ENCODE measurements around the gene GABRR2.
"Not testable (repeated sequence)": the region's sequence is repeated elsewhere in the genome, so short reads cannot be mapped to it uniquely, and the experiment has no call there.

Gene GABRR2

GRCh38 chr6:89323511-89323971, 8.4 kb upstream of the GABRR2 start:
- DNase-seq, result peak; percentile 29 to 73 (median 58)

- peak; percentile 69 to 89 (median 82) for DNase-seq
Observed at GRCh38 chr6:89321131-89321970, 6.3 kb upstream of the GABRR2 start.

GRCh38 chr6:89320012-89320559, 5.0 kb upstream of the GABRR2 start:
- no peak for DNase-seq

GRCh38 chr6:89317067-89317466, 2.0 kb upstream of the GABRR2 start:
- no peak for DNase-seq

GRCh38 chr6:89314692-89315091, 407 bp downstream of the GABRR2 start:
- DNase-seq, result no peak

GRCh38 chr6:89313006-89313405, 2.1 kb downstream of the GABRR2 start:
- DNase-seq, result peak; percentile 58 to 81 (median 77)

- DNase-seq, result peak; percentile 80 to 94 (median 88)
Observed at GRCh38 chr6:89311853-89312531, 3.1 kb downstream of the GABRR2 start.

- peak in 1 of 4 experiments; percentile 13 for DNase-seq
Observed at GRCh38 chr6:89311530-89311852, 3.6 kb downstream of the GABRR2 start.

GRCh38 chr6:89310929-89311328, 4.2 kb downstream of the GABRR2 start:
- peak; percentile 48 to 69 (median 58) for DNase-seq

- DNase-seq, result peak; percentile 23 to 61 (median 57)
Observed at GRCh38 chr6:89308525-89309395, 6.3 kb downstream of the GABRR2 start.

GRCh38 chr6:89304517-89304916, 10.6 kb downstream of the GABRR2 start:
- DNase-seq, result not testable (repeated sequence)

GRCh38 chr6:89302936-89303335, 12.2 kb downstream of the GABRR2 start:
- DNase-seq, result peak in 1 of 4 experiments; percentile 54

GRCh38 chr6:89302195-89302770, 12.8 kb downstream of the GABRR2 start:
- DNase-seq, result no peak

GRCh38 chr6:89301586-89302194, 13.4 kb downstream of the GABRR2 start:
- no peak for DNase-seq

GRCh38 chr6:89299466-89299850, 15.6 kb downstream of the GABRR2 start:
- peak in 2 of 4 experiments; percentile 12 to 30 for DNase-seq

- peak; percentile 34 to 70 (median 42) for DNase-seq
Observed at GRCh38 chr6:89298680-89299465, 16.2 kb downstream of the GABRR2 start.

- DNase-seq, result peak; percentile 60 to 86 (median 69)
Observed at GRCh38 chr6:89297695-89298351, 17.3 kb downstream of the GABRR2 start.

GRCh38 chr6:89295981-89296380, 19.1 kb downstream of the GABRR2 start:
- no peak for DNase-seq

GRCh38 chr6:89295116-89295515, 20.0 kb downstream of the GABRR2 start:
- not testable (repeated sequence) for DNase-seq

GRCh38 chr6:89291256-89291819, 23.8 kb downstream of the GABRR2 start:
- DNase-seq, result no peak

Data from suppressor macrophage (primary cell).